ENCODE data around the gene IL1RL2. TPM values are rescaled to one million over a fixed set of nuclear protein-coding genes. Genes with fewer than 3 reads are reported as not detected.

Gene IL1RL2
- total and polyA plus RNA-seq, 9 donors: 0.24 to 2.0 (median 1.2) TPM; not detected in 3

- Histone ChIP-seq H3K27ac (no peak overlapping the region), H3K36me3 (no peaks in the 10 kb centered on the region), H3K4me3 (no peak overlapping the region), H3K9me3 (no peaks in the 10 kb centered on the region), H3K27me3 (no peaks in the 10 kb centered on the region), H3K4me1 (ENCODE audit: insufficient read depth) (no peaks in the 10 kb centered on the region)
- intact Hi-C loops (cut with DNase I): no loop called here
- TF ChIP-seq CTCF (IDR thresholded peaks at IDR 0.05) (no peak), POLR2A (IDR thresholded peaks at IDR 0.05) (no peak), EP300 (IDR thresholded peaks at IDR 0.05) (no peak)
- DNase-seq: no peak
- WGBS, 3 donors: 72 to 80% (median 78%) methylated on average over 5 of the region's 5 CpGs
Measured at GRCh38 chr2:102181376-102181775, 5.4 kb upstream of the IL1RL2 start.

- 54 to 61% (median 54%) methylated on average over 7 of the region's 7 CpGs for WGBS, 3 donors
- Histone ChIP-seq H3K9me3 (no peaks in the 10 kb centered on the region), H3K27me3 (no peaks in the 10 kb centered on the region), H3K4me3 (no peak overlapping the region), H3K4me1 (ENCODE audit: insufficient read depth) (no peaks in the 10 kb centered on the region), H3K36me3 (no peaks in the 10 kb centered on the region), H3K27ac (no peak overlapping the region)
- intact Hi-C loops (cut with DNase I): no loop called here
- TF ChIP-seq POLR2A (IDR thresholded peaks at IDR 0.05) (no peak), CTCF (IDR thresholded peaks at IDR 0.05) (no peak), EP300 (IDR thresholded peaks at IDR 0.05) (no peak)
- DNase-seq: no peak
Measured at GRCh38 chr2:102181919-102182635, 4.7 kb upstream of the IL1RL2 start.

- Histone ChIP-seq H3K4me3 (no peak overlapping the region), H3K36me3 (no peaks in the 10 kb centered on the region), H3K27ac (no peak overlapping the region), H3K4me1 (ENCODE audit: insufficient read depth) (no peaks in the 10 kb centered on the region), H3K27me3 (no peaks in the 10 kb centered on the region), H3K9me3 (no peaks in the 10 kb centered on the region)
- intact Hi-C loops (cut with DNase I): no loop called here
- no peak for DNase-seq
- WGBS, 3 donors: 68 to 80% (median 79%) methylated on average over 2 of the region's 2 CpGs
- TF ChIP-seq POLR2A (IDR thresholded peaks at IDR 0.05) (no peak), EP300 (IDR thresholded peaks at IDR 0.05) (no peak), CTCF (IDR thresholded peaks at IDR 0.05) (no peak)
Measured at GRCh38 chr2:102184018-102184417, 2.8 kb upstream of the IL1RL2 start.

- Histone ChIP-seq H3K36me3 (no peaks in the 10 kb centered on the region), H3K4me3 (no peak overlapping the region), H3K4me1 (ENCODE audit: insufficient read depth) (no peaks in the 10 kb centered on the region), H3K27ac (no peak overlapping the region), H3K27me3 (no peaks in the 10 kb centered on the region), H3K9me3 (no peaks in the 10 kb centered on the region)
- no peak for DNase-seq
- 91 to 98% (median 95%) methylated on average over 1 of the region's 1 CpG for WGBS, 3 donors
- TF ChIP-seq POLR2A (IDR thresholded peaks at IDR 0.05) (no peak), EP300 (IDR thresholded peaks at IDR 0.05) (no peak), CTCF (IDR thresholded peaks at IDR 0.05) (no peak)
- intact Hi-C loops (cut with DNase I): no loop called here
Measured at GRCh38 chr2:102184568-102184967, 2.3 kb upstream of the IL1RL2 start.

Measured in ovary (tissue), 9 donors.